ENCODE data around the gene FMN2.

- TF ChIP-seq CTCF (IDR thresholded peaks at IDR 0.05; ENCODE audit: low read depth, low read length) (no peak), EZH2phosphoT487 (IDR thresholded peaks at IDR 0.05; ENCODE audit: low read depth) (no peak)
Measured at GRCh38 chr1:240466509-240466908, 374.8 kb downstream of the FMN2 start.
